HepG2 (cell line): ENCODE data around the gene MAML1. TPM values are rescaled to one million over a fixed set of nuclear protein-coding genes. Genes with fewer than 3 reads are reported as not detected.

ENCODE experiments used
- FOSL2 ChIP-seq: sonication (generic); formaldehyde crosslinking; IDR thresholded peaks from 2 replicates; pipeline ENCODE4 v1.4.0; 2020; ENCODE audit warnings: missing genetic modification reagents
- HOXD1 ChIP-seq: sonication (generic); formaldehyde crosslinking; IDR thresholded peaks from 2 replicates; pipeline ENCODE4 v1.5.0; 2020; ENCODE audit warnings: missing genetic modification reagents
- KAT8 ChIP-seq: IDR thresholded peaks from 2 replicates; pipeline ENCODE4 v1.6.1; 2016; ENCODE audit warnings: missing genetic modification reagents, missing compliant biosample characterization
- KLF11 ChIP-seq: IDR thresholded peaks from 2 replicates; pipeline ENCODE4 v1.6.1; 2016; ENCODE audit warnings: missing compliant biosample characterization
- KLF16 ChIP-seq, 2 experiments: sonication (generic) in 1 of 2; formaldehyde crosslinking in 1 of 2; IDR thresholded peaks; 2 replicates each; pipeline versions ENCODE4 v1.6.1 to v1.8.0; 2016 to 2023; ENCODE audit warnings: missing genetic modification reagents in 2 of 2, missing compliant biosample characterization in 1 of 2
- KMT2B ChIP-seq: IDR thresholded peaks from 2 replicates; pipeline ENCODE4 v1.6.1; 2016; ENCODE audit warnings: missing genetic modification reagents, missing compliant biosample characterization
- MTF1 ChIP-seq: sonication (generic); formaldehyde crosslinking; IDR thresholded peaks from 2 replicates; pipeline ENCODE4 v1.5.0; 2020; ENCODE audit warnings: missing genetic modification reagents
- NR2F6 ChIP-seq, 2 experiments: IDR thresholded peaks; 2 replicates each; pipeline ENCODE4 v1.6.1; 2016; ENCODE audit warnings: antibody characterized with exemption in 1 of 2, mild to moderate bottlenecking in 1 of 2
- PREB ChIP-seq: sonication (generic); formaldehyde crosslinking; IDR thresholded peaks from 2 replicates; pipeline ENCODE4 v1.4.0; 2020; ENCODE audit warnings: missing genetic modification reagents
- RARG ChIP-seq: sonication (generic); formaldehyde crosslinking; IDR thresholded peaks from 2 replicates; pipeline ENCODE4 v1.4.0; 2020; ENCODE audit warnings: low read depth, mild to moderate bottlenecking, missing genetic modification reagents
- REPIN1 ChIP-seq: sonication (generic); formaldehyde crosslinking; IDR thresholded peaks from 2 replicates; pipeline ENCODE4 v1.8.0; 2022; ENCODE audit warnings: missing genetic modification reagents, low read depth, mild to moderate bottlenecking, borderline replicate concordance
- RFX5 ChIP-seq: IDR thresholded peaks from 2 replicates; pipeline ENCODE4 v1.6.1; 2011; ENCODE audit warnings: low read depth, low read length, improper control_type of control experiment
- SNAPC5 ChIP-seq: sonication (generic); formaldehyde crosslinking; IDR thresholded peaks from 2 replicates; pipeline ENCODE4 v1.8.1; 2023; ENCODE audit warnings: mild to moderate bottlenecking, missing genetic modification reagents, borderline replicate concordance
- STAT5B ChIP-seq: sonication (generic); formaldehyde crosslinking; IDR thresholded peaks from 2 replicates; pipeline ENCODE4 v1.4.0; 2020; ENCODE audit warnings: missing genetic modification reagents
- ZGPAT ChIP-seq: IDR thresholded peaks from 2 replicates; pipeline ENCODE4 v1.6.1; 2016; ENCODE audit warnings: mild to moderate bottlenecking
- ZNF275 ChIP-seq: sonication (generic); formaldehyde crosslinking; IDR thresholded peaks from 2 replicates; pipeline ENCODE4 v1.8.0; 2022; ENCODE audit warnings: missing genetic modification reagents, mild to moderate bottlenecking, inconsistent platforms, borderline replicate concordance
- ZNF333 ChIP-seq: sonication (generic); formaldehyde crosslinking; IDR thresholded peaks from 2 replicates; pipeline ENCODE4 v1.4.0; 2020; ENCODE audit warnings: mild to moderate bottlenecking, missing genetic modification reagents, borderline replicate concordance
- ZSCAN20 ChIP-seq: sonication (generic); formaldehyde crosslinking; IDR thresholded peaks from 2 replicates; pipeline ENCODE4 v1.4.0; 2020; ENCODE audit warnings: missing genetic modification reagents, mild to moderate bottlenecking, borderline replicate concordance
- ZXDC ChIP-seq: sonication (generic); formaldehyde crosslinking; IDR thresholded peaks from 2 replicates; pipeline ENCODE4 v1.5.0; 2020; ENCODE audit warnings: mild to moderate bottlenecking, missing genetic modification reagents
- polyA plus RNA-seq, 8 experiments: library from polyadenylated mRNA; depleted of rRNA in 3 of 8; stranded (reverse) in 7 of 8; unstranded in 1 of 8; fragments of >200 nt; fragmentation: Illumina TruSeq in 4 of 8; extraction: Trizol in 4 of 8; gene quantifications; 2 replicates each; pipeline versions ENCODE4 v1.2.1 to v1.2.3, GENCODE V29; 2011 to 2016; ENCODE audit warnings: low read depth in 4 of 8, missing spikeins in 1 of 8, mixed read lengths in 1 of 8; ENCODE audit not compliant: insufficient read depth in 1 of 8
- total RNA-seq, 5 experiments: library from RNA; depleted of rRNA; stranded (reverse); fragments of >200 nt; fragmentation: Illumina TruSeq; extraction: Trizol; gene quantifications; 2 replicates each; pipeline ENCODE4 v1.2.3, GENCODE V29; 2016; ENCODE audit warnings: low read depth in 1 of 5

Gene MAML1
- total and polyA plus RNA-seq, 2 of the 13 experiments (the other 11 are each of a cell fraction or from before 2014, with no cell fraction given) = 10.0 to 10.8 TPM

- TF ChIP-seq SNAPC5 (no peak), HOXD1 (CRISPR knock-in tag) (no peak), PREB (CRISPR knock-in tag) (no peak), KLF16 (CRISPR knock-in tag; IDR thresholded peaks at IDR 0.05) (no peak), ZSCAN20 (CRISPR knock-in tag) (0 out of 2 replicates have a peak, but pooled peaks have one; percentile 75), KLF11 (CRISPR knock-in tag) (no peak), ZGPAT (CRISPR knock-in tag) (peak; percentile 26; the same call in 1 of the 2 replicates), FOSL2 (CRISPR knock-in tag) (no peak), KMT2B (CRISPR knock-in tag) (no peak), RARG (CRISPR knock-in tag) (no peak), RFX5 (no peak), REPIN1 (CRISPR knock-in tag) (no peak), ZXDC (CRISPR knock-in tag) (no peak), NR2F6 (IDR thresholded peaks at IDR 0.05) (no peak), NR2F6 (CRISPR knock-in tag; IDR thresholded peaks at IDR 0.05) (no peak), ZNF333 (CRISPR knock-in tag) (no peak), ZNF275 (CRISPR knock-in tag) (no peak), STAT5B (CRISPR knock-in tag) (no peak), MTF1 (no peak), KAT8 (CRISPR knock-in tag) (no peak)
These were observed 523 bp downstream of the MAML1 start (continued) for GRCh38 chr5:179732918-179733771.
